H1 (cell line): ENCODE data around the gene ALK. TPM values are rescaled to one million over a fixed set of nuclear protein-coding genes. Genes with fewer than 3 reads are reported as not detected.

Experiments used
- CTCF ChIA-PET: fragments of 300-600 bp; sonication (Branson Sonifier 250); formaldehyde crosslinking; loops from one replicate; lab custom pipeline; 2021; ENCODE audit not compliant: partially characterized antibody; lab: Charles Lee
- POLR2A ChIA-PET: fragments of 300-600 bp; sonication (Branson Sonifier 250); formaldehyde crosslinking; loops from one replicate; lab custom pipeline; 2021; ENCODE audit warnings: inconsistent platforms; ENCODE audit not compliant: partially characterized antibody; lab: Charles Lee
- DNase-seq, 2 experiments: peaks; one replicate each; pipeline versions ENCODE4 v3.0.0 to v3.0.0-alpha.2; 2010 to 2022; ENCODE audit warnings: low spot score in 2 of 2, low read depth in 1 of 2, mixed read lengths in 1 of 2
- FAIRE-seq: peaks from 2 replicates; lab custom pipeline; 2011; peaks lifted over from hg19 to GRCh38; lab: Jason Lieb, UNC
- H2AFZ ChIP-seq: 2 replicates; pipeline ENCODE4 v1.8.1; 2012; ENCODE audit warnings: low read length, inconsistent platforms
- H2AK5ac ChIP-seq: 2 replicates; pipeline ENCODE4 v1.6.1; 2013; ENCODE audit warnings: low read depth, low read length
- H2BK120ac ChIP-seq: replicated peaks from 2 replicates; pipeline ENCODE3; 2013; ENCODE audit warnings: low read depth, low read length, inconsistent platforms
- H2BK12ac ChIP-seq: 2 replicates; pipeline ENCODE4 v1.6.1; 2013; ENCODE audit warnings: low read depth, low read length
- H2BK15ac ChIP-seq: 2 replicates; pipeline ENCODE4 v1.6.1; 2013; ENCODE audit warnings: low read length
- H2BK20ac ChIP-seq: 2 replicates; pipeline ENCODE4 v1.6.1; 2013; ENCODE audit warnings: low read length
- H2BK5ac ChIP-seq: 2 replicates; pipeline ENCODE4 v1.6.1; 2013; ENCODE audit warnings: low read depth, low read length
- H3K14ac ChIP-seq: 2 replicates; pipeline ENCODE4 v1.6.1; 2013; ENCODE audit warnings: inconsistent platforms; ENCODE audit not compliant: insufficient read length
- H3K18ac ChIP-seq: 2 replicates; pipeline ENCODE4 v1.6.1; 2013; ENCODE audit warnings: low read length; ENCODE audit errors: extremely low read depth
- H3K23ac ChIP-seq: 2 replicates; pipeline ENCODE4 v1.6.1; 2013; ENCODE audit warnings: inconsistent platforms; ENCODE audit not compliant: insufficient read length
- H3K23me2 ChIP-seq: 2 replicates; pipeline ENCODE4 v1.6.1; 2013; ENCODE audit warnings: low read depth, low read length
- H3K27ac ChIP-seq: 2 replicates; pipeline ENCODE4 v1.6.1; 2011; ENCODE audit warnings: low read depth, low read length, inconsistent platforms
- H3K27me3 ChIP-seq, 4 experiments: replicated peaks in 1 of 4; 1 replicate in 1 of 4; 2 replicates in 3 of 4; pipeline versions ENCODE4 v1.6.1 to v1.8.1; 2011 to 2013; ENCODE audit warnings: low read length in 3 of 4, mild to moderate bottlenecking in 3 of 4, inconsistent platforms in 2 of 4, mixed read lengths in 2 of 4, moderate library complexity in 1 of 4; ENCODE audit not compliant: control insufficient read depth in 3 of 4, insufficient read depth in 3 of 4; ENCODE audit errors: extremely low read depth in 1 of 4
- H3K36me3 ChIP-seq, 4 experiments: 2 replicates each; pipeline versions ENCODE4 v1.6.1 to v1.8.1; 2011 to 2013; ENCODE audit warnings: mild to moderate bottlenecking in 4 of 4, low read length in 3 of 4, moderate library complexity in 2 of 4, control low read depth in 1 of 4, inconsistent platforms in 1 of 4; ENCODE audit not compliant: insufficient read depth in 4 of 4, control insufficient read depth in 2 of 4
- H3K4ac ChIP-seq: replicated peaks from 2 replicates; pipeline ENCODE3; 2013; ENCODE audit warnings: low read length, low read depth, mixed read lengths, inconsistent platforms; ENCODE audit not compliant: insufficient read length
- H3K4me1 ChIP-seq, 4 experiments: replicated peaks in 1 of 4; 1 replicate in 1 of 4; 2 replicates in 3 of 4; pipeline versions ENCODE4 v1.6.1 to v1.8.1; 2011 to 2013; ENCODE audit warnings: low read length in 3 of 4, inconsistent platforms in 2 of 4, mixed read lengths in 1 of 4; ENCODE audit not compliant: insufficient read depth in 4 of 4, control insufficient read depth in 3 of 4
- H3K4me2 ChIP-seq, 2 experiments: 2 replicates each; pipeline versions ENCODE4 v1.6.1 to v1.8.1; 2011 to 2013; ENCODE audit warnings: low read depth in 2 of 2, low read length in 2 of 2, control low read depth in 1 of 2, inconsistent platforms in 1 of 2, mild to moderate bottlenecking in 1 of 2; ENCODE audit not compliant: insufficient read depth in 1 of 2
- H3K4me3 ChIP-seq, 4 experiments: fragments of 200-600, 300-600 bp in 1 of 4; sonication (generic), shearing (Covaris generic), sonication (Bioruptor Twin) in 1 of 4; 2 replicates each; pipeline versions ENCODE4 v1.5.1 to v1.8.1; 2011 to 2016; ENCODE audit warnings: low read length in 4 of 4, low read depth in 3 of 4, control low read depth in 2 of 4, inconsistent platforms in 2 of 4, mild to moderate bottlenecking in 2 of 4, mixed read lengths in 1 of 4, moderate library complexity in 1 of 4; ENCODE audit not compliant: insufficient read depth in 2 of 4; ENCODE audit errors: extremely low read depth in 1 of 4
- H3K56ac ChIP-seq: replicated peaks from 2 replicates; pipeline ENCODE3; 2013; ENCODE audit warnings: low read depth, mild to moderate bottlenecking, mixed read lengths, low read length, inconsistent platforms; ENCODE audit not compliant: insufficient read length
- H3K79me1 ChIP-seq: 2 replicates; pipeline ENCODE4 v1.6.1; 2013; ENCODE audit warnings: low read depth, low read length, control low read depth
- H3K79me2 ChIP-seq, 2 experiments: 2 replicates each; pipeline versions ENCODE4 v1.6.1 to v1.8.1; 2012 to 2013; ENCODE audit warnings: low read length in 2 of 2, mild to moderate bottlenecking in 2 of 2, inconsistent platforms in 1 of 2; ENCODE audit not compliant: insufficient read depth in 2 of 2, control insufficient read depth in 1 of 2
- H3K9ac ChIP-seq, 4 experiments: replicated peaks in 1 of 4; 1 replicate in 1 of 4; 2 replicates in 3 of 4; pipeline versions ENCODE4 v1.6.1 to v1.8.1; 2011 to 2013; ENCODE audit warnings: low read depth in 3 of 4, low read length in 3 of 4, control low read depth in 2 of 4, mild to moderate bottlenecking in 2 of 4, moderate library complexity in 2 of 4, inconsistent platforms in 1 of 4; ENCODE audit errors: extremely low read depth in 1 of 4
- H3K9me3 ChIP-seq, 2 experiments: 2 replicates each; pipeline versions ENCODE4 v1.6.1 to v1.8.1; 2012 to 2013; ENCODE audit warnings: mild to moderate bottlenecking in 2 of 2, moderate library complexity in 2 of 2, control low read depth in 1 of 2, inconsistent platforms in 1 of 2, low read depth in 1 of 2, low read length in 1 of 2, mixed read lengths in 1 of 2; ENCODE audit not compliant: insufficient read depth in 2 of 2
- H4K20me1 ChIP-seq, 2 experiments: replicated peaks in 1 of 2; 2 replicates each; pipeline versions ENCODE3 to v1.8.1; 2011 to 2013; ENCODE audit warnings: inconsistent platforms in 2 of 2, low read length in 2 of 2, mild to moderate bottlenecking in 1 of 2; ENCODE audit not compliant: insufficient read depth in 2 of 2, control insufficient read depth in 1 of 2
- H4K5ac ChIP-seq: 2 replicates; pipeline ENCODE4 v1.6.1; 2013; ENCODE audit warnings: low read length, low read depth, mixed read lengths, inconsistent platforms; ENCODE audit not compliant: insufficient read length
- H4K8ac ChIP-seq: 2 replicates; pipeline ENCODE4 v1.8.0; 2013; ENCODE audit warnings: mild to moderate bottlenecking, moderate library complexity, low read length, inconsistent platforms; ENCODE audit not compliant: insufficient read depth; ENCODE audit errors: extremely low read depth
- H4K91ac ChIP-seq: replicated peaks from 2 replicates; pipeline ENCODE3; 2013; ENCODE audit warnings: low read length, mixed read lengths, inconsistent platforms; ENCODE audit not compliant: insufficient read length
- CHD1 ChIP-seq: IDR thresholded peaks from 2 replicates; pipeline ENCODE4 v1.6.1; 2012; ENCODE audit warnings: low read depth, low read length, improper control_type of control experiment
- FOSL1 ChIP-seq: IDR thresholded peaks from 2 replicates; pipeline ENCODE4 v1.6.1; 2011; ENCODE audit warnings: mild to moderate bottlenecking, low read depth, low read length, moderate library complexity; ENCODE audit not compliant: insufficient read depth
- RNF2 ChIP-seq: fragments of 200-900, 300-1000 bp; sonication (generic); IDR thresholded peaks from 2 replicates; pipeline ENCODE4 v1.7.1; 2016; ENCODE audit warnings: borderline replicate concordance, low read depth, mild to moderate bottlenecking, antibody characterized with exemption, low read length; ENCODE audit not compliant: poor library complexity, severe bottlenecking; ENCODE audit errors: missing control alignments
- SAP30 ChIP-seq: fragments of 300-600 bp; sonication (generic); IDR thresholded peaks from 2 replicates; pipeline ENCODE4 v1.7.1; 2012; ENCODE audit warnings: low read length, moderate library complexity, mild to moderate bottlenecking, inconsistent platforms; ENCODE audit not compliant: insufficient read depth, insufficient replicate concordance
- WGBS, 2 experiments: shearing (Covaris generic) in 1 of 2; methylation state at CpG; one replicate each; pipeline versions ENCODE4 v1.1.6 to v1.1.7; 2013 to 2015; ENCODE audit warnings: low lambda C conversion rate in 2 of 2, mixed read lengths in 2 of 2, inconsistent platforms in 1 of 2, low coverage in 1 of 2, missing lambda C conversion rate in 1 of 2; ENCODE audit not compliant: insufficient replicate concordance in 2 of 2, insufficient coverage in 1 of 2, insufficient read length in 1 of 2; ENCODE audit errors: extremely low coverage in 1 of 2, missing lambda C conversion rate in 1 of 2; 5-methylcytosine and 5-hydroxymethylcytosine counted together
- polyA plus RNA-seq, 7 experiments: library from polyadenylated mRNA; depleted of rRNA in 3 of 7; stranded (reverse) in 5 of 7; unstranded in 2 of 7; fragments of >200 nt in 5 of 7; fragments of 200-250 nt in 2 of 7; gene quantifications; 1 replicate in 5 of 7; 2 replicates in 1 of 7; 4 replicates in 1 of 7; pipeline versions ENCODE4 v1.2.1 to v1.2.3, GENCODE V29; 2011 to 2013; ENCODE audit warnings: missing spikeins in 2 of 7, mixed read lengths in 2 of 7
- total RNA-seq: library from RNA; stranded (reverse); fragmentation: NEBNext Ultra II Directional; extraction: Animal tissue kit (Norgen Biotek cat#: 25700); gene quantifications from 2 replicates; pipeline ENCODE4 v1.2.1, GENCODE V29; 2021

Gene ALK
- total and polyA plus RNA-seq, 2 of the 8 experiments (the other 6 are each of a cell fraction or from before 2014, with no cell fraction given): 0.02 to 0.09 TPM

DNA sequence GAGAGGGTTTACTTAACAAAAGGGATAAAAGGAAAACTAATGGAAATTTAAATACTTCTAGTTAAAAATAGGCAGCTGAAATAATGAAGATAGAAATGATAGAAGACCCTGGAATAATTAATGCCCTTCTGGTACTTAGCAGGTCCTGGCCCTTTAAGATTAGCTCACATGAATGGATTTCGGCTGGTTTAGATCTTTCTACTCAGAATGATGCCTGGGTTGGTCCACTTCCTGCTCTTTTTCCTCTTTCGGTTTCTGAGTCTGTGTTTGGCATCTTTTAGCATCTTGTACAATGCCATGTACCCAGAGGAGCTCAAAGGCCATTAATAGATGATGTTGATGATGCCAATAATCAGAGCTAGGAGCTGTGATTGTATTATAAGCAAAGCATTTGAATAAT is 515.7 kb downstream of the ALK start:
- Histone ChIP-seq H3K9ac (no peak overlapping the region), H3K4ac (no peak overlapping the region), H2BK20ac (no peak overlapping the region), H2AFZ (no peak overlapping the region), H3K4me1 (no peaks in the 10 kb centered on the region), H3K79me2 (no peaks in the 10 kb centered on the region), H2BK5ac (no peak overlapping the region), H3K56ac (no peak overlapping the region), H3K23ac (no peak overlapping the region), H4K91ac (no peak overlapping the region), H3K79me1 (no peaks in the 10 kb centered on the region), H4K5ac (no peak overlapping the region), H2BK12ac (no peak overlapping the region), H3K27me3 (no peaks in the 10 kb centered on the region), H3K14ac (no peak overlapping the region), H3K4me2 (no peak overlapping the region), H3K4me3 (no peak overlapping the region), H3K18ac (no peak overlapping the region), H2AK5ac (no peak overlapping the region), H2BK15ac (no peak overlapping the region), H4K20me1 (no peaks in the 10 kb centered on the region), H3K9me3 (no peaks in the 10 kb centered on the region), H3K23me2 (no peaks in the 10 kb centered on the region), H3K27ac (no peak overlapping the region), H3K36me3 (no peaks in the 10 kb centered on the region), H4K8ac (no peak overlapping the region), H2BK120ac (no peak overlapping the region)
- 79% methylated on average over 2 of the region's 2 CpGs; no CpG with 5 or more reads in 1 of the 2 experiments for WGBS, 2 experiments
- CTCF ChIA-PET: interaction anchor here (1.3 kb wide), 1 partner anchor 76 kb away, joined by 5 read pairs; no protein-coding TSS in a partner anchor
- DNase-seq (no peak), FAIRE-seq (no peak)
- POLR2A ChIA-PET: no interaction called here
- TF ChIP-seq FOSL1 (no peak), CHD1 (no peak), RNF2 (no peak), SAP30 (no peak)
